HepG2 (cell line): ENCODE data around the gene OR14I1.

ENCODE experiments used
- DPF2 ChIP-seq: sonication (generic); formaldehyde crosslinking; IDR thresholded peaks from 2 replicates; pipeline ENCODE4 v1.4.0; 2020; ENCODE audit warnings: mild to moderate bottlenecking, low read depth, missing genetic modification reagents, borderline replicate concordance
- EP300 ChIP-seq, 3 experiments: sonication (generic) in 1 of 3; formaldehyde crosslinking in 1 of 3; IDR thresholded peaks; 2 replicates each; pipeline versions ENCODE4 v1.5.1 to v1.6.1; 2011 to 2020; ENCODE audit warnings: low read depth in 2 of 3, low read length in 2 of 3, borderline replicate concordance in 1 of 3, improper control_type of control experiment in 1 of 3, mild to moderate bottlenecking in 1 of 3, missing genetic modification reagents in 1 of 3, moderate library complexity in 1 of 3
- JUN ChIP-seq: sonication (generic); formaldehyde crosslinking; IDR thresholded peaks from 2 replicates; pipeline ENCODE4 v1.4.0; 2020; ENCODE audit warnings: mild to moderate bottlenecking, missing genetic modification reagents
- POLR2AphosphoS5 ChIP-seq: IDR thresholded peaks from 2 replicates; pipeline ENCODE4 v1.6.1; 2012; ENCODE audit warnings: low read depth, low read length
- SP1 ChIP-seq, 2 experiments: fragments of 450-650 bp in 1 of 2; sonication (generic) in 1 of 2; formaldehyde crosslinking in 1 of 2; IDR thresholded peaks; 2 replicates each; pipeline versions ENCODE4 v1.4.0 to v1.6.1; 2016 to 2020; ENCODE audit warnings: missing genetic modification reagents in 1 of 2
- TCF7 ChIP-seq: sonication (generic); IDR thresholded peaks from 2 replicates; pipeline ENCODE4 v1.6.1; 2016; ENCODE audit warnings: antibody characterized with exemption, low read depth
- ZBTB40 ChIP-seq, 2 experiments: fragments of 450-650 bp in 1 of 2; sonication (generic) in 1 of 2; formaldehyde crosslinking in 1 of 2; IDR thresholded peaks; 2 replicates each; pipeline versions ENCODE4 v1.6.1 to v1.8.0; 2016 to 2022; ENCODE audit warnings: antibody characterized with exemption in 1 of 2, mild to moderate bottlenecking in 1 of 2, missing genetic modification reagents in 1 of 2
- TF ChIP-seq, protein P1 (sequence below): sonication (generic); formaldehyde crosslinking; IDR thresholded peaks from 2 replicates; pipeline ENCODE4 v1.5.0; 2020; ENCODE audit warnings: mild to moderate bottlenecking, missing genetic modification reagents, moderate library complexity

GRCh38 chr1:248681651-248682050, 20.9 kb downstream of the OR14I1 start:
- no peak for TF ChIP-seq DPF2 (CRISPR knock-in tag)
- no peak for TF ChIP-seq SP1 (IDR thresholded peaks at IDR 0.05)
- TF ChIP-seq SP1 (CRISPR knock-in tag; IDR thresholded peaks at IDR 0.05): no peak
- TF ChIP-seq TCF7: no peak
- TF ChIP-seq JUN (CRISPR knock-in tag): no peak
- no peak for TF ChIP-seq ZBTB40 (IDR thresholded peaks at IDR 0.05)
- TF ChIP-seq ZBTB40 (CRISPR knock-in tag; IDR thresholded peaks at IDR 0.05): no peak
- TF ChIP-seq POLR2AphosphoS5: no peak
- TF ChIP-seq, protein P1, sequence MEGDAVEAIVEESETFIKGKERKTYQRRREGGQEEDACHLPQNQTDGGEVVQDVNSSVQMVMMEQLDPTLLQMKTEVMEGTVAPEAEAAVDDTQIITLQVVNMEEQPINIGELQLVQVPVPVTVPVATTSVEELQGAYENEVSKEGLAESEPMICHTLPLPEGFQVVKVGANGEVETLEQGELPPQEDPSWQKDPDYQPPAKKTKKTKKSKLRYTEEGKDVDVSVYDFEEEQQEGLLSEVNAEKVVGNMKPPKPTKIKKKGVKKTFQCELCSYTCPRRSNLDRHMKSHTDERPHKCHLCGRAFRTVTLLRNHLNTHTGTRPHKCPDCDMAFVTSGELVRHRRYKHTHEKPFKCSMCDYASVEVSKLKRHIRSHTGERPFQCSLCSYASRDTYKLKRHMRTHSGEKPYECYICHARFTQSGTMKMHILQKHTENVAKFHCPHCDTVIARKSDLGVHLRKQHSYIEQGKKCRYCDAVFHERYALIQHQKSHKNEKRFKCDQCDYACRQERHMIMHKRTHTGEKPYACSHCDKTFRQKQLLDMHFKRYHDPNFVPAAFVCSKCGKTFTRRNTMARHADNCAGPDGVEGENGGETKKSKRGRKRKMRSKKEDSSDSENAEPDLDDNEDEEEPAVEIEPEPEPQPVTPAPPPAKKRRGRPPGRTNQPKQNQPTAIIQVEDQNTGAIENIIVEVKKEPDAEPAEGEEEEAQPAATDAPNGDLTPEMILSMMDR (CRISPR knock-in tag): no peak
- no peak for TF ChIP-seq EP300 (IDR thresholded peaks at IDR 0.05; ENCODE audit: low read depth in 2 of 2, low read length in 2 of 2)
- TF ChIP-seq EP300 (CRISPR knock-in tag; IDR thresholded peaks at IDR 0.05; ENCODE audit: borderline replicate concordance): no peak
